Embryonic facial prominence (tissue), 1 donor: ENCODE data around the gene RRAGB.
A peak's percentile ranks its signal among the peaks of the same experiment; 100 is the strongest.
"Not testable (repeated sequence)": the region's sequence is repeated elsewhere in the genome, so short reads cannot be mapped to it uniquely, and the experiment has no call there.

Source experiments
- DNase-seq: peaks from one replicate; pipeline ENCODE4 v3.0.0-alpha.2; 2016; ENCODE audit errors: extremely low spot score

RRAGB gene

DNA sequence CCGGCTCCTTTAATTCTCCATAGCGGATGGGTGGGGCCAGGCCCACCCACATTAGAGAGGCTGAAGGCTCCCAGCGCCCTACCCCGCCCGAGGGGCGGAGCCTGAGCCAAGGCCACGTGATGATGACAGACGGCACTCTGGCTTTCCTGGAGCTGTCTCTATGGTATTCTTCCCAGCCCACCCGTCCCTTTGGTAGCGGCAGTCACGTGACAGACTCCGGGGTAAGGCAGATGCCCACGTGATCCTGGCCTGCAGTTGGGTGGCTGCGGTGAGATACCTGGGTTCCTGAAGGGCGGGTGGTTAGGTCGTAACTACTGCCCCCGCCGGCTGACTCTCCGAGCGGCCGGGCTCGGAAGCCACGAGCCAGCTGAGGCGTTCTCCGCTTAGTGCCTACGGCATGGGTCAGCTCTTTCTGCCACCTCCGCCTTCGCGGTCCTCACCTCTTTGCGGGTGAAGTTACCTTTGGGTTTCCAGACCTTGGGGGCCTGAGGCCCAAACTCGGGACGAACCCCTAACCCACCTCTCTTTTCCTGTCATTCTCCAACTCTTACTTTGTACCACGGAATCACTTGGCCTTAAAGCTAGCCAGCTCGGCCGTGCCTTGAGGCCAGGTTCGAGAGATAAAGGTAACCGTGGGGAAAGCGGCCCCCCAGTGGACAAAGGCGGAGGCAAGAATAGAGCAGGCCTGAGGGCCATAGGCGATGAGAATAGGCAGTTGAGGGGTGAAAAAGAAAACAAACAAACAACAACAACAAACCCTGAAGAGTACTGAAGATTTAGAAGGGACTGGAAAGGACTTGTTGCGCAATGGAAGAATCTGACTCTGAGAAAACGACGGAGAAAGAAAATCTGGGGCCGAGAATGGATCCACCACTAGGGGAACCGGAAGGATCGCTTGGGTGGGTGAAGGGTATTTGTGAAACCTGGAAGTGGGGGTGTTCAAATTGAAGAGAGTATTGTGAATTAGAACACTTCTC, at the start of gene RRAGB:
Gene RRAGB (plus strand): TSS at position 229 of the 977 bp plus-strand sequence. CDS start 579 bp downstream, at position 808.
- DNase-seq = peak; percentile 82

- no peak for DNase-seq
These were observed 49.5 kb upstream of the RRAGB start for GRCh38 chrX:55668084-55668483.

DNA sequence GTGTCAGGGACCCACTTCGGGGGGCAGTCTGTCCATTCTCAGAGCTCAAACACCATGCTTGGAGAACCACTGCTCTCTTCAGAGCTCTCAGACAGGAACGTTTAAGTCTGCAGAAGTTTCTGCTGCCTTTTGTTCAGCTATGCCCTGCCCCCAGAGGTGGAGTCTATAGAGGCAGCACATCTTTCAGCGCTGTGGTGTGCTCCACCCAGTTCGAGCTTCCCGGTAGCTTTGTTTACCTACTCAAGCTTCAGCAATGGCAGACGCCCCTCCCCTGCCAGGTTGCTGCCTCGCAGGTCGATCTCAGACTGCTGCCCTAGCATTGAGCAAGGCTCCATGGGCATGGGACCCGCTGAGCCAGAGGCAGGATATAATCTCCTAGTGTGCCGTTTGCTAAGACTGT, 29.0 kb upstream of the RRAGB start:
- DNase-seq = not testable (repeated sequence)

DNA sequence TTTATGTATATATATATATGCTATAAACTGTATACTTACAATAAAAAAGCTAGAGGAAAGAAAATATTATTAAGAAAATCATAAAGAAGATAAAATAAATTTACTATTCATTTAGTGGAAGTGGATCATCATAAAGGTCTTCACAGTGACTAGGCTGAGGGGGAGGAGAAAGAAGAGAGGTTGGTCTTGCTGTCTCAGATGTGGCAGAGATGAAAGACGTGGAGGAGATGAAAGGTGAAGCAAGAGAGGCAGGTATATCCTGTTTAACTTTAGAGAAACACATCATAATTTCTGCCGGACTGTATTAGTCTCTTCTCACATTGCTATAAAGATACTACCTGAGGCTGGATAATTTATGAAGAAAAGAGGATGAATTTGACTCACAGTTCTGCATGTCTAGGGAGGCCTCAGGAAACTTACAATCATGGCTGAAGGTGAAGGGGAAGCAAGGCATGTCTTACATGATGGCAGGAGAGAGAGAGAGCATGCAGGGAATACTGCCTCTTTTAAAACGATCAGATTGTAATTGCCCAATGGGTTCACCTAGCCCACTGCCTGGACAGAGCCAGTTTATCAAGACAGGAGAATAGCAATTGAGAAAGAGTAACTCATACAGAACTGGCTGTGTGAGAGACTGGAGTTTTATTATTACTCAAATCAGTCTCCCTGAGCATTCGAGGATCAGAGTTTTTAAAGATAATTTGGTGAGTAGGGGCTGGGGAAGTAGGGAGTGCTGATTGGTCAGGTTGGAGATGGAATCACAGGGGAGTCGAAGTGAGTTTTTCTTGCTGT, 22.1 kb upstream of the RRAGB start:
- no peak for DNase-seq

DNA sequence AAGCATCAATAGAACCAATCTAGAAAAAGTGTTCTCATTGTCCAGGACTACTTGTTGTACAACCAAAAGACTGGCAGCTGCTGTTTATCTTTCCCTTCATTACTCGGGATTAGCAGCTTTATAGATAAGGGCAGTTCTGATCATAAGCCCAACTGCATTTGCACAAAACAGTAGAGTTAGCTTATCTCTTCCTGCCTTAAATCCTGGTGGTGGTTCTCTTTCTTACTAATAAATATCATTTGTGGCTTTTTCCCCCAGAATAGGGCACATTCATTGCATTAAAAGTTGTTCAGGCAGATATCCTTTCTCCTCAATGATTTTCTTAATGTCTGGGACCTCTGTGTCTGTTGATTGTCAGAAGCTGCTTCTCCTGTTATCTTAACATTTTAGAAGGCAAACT, 20.2 kb upstream of the RRAGB start:
- no peak for DNase-seq

GRCh38 chrX:55702671-55703070, 14.9 kb upstream of the RRAGB start:
- no peak for DNase-seq

DNA sequence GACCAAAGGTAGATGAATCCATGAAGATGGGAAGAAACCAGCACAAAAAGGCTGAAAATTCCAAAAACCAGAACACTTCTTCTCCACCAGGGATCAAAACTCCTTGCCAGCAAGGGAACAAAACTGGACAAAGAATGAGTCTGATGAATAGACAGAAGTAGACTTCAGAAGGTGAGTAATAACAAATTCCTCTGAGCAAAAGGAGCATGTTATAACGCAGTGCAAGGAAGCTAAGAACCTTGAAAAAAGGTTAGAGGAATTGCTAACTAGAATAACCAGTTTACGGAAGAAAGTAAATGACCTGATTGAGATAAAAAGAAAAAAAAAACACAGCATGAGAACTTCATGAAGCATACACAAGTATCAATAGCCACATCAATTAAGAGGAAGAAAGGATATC, 14.1 kb upstream of the RRAGB start:
- not testable (repeated sequence) for DNase-seq

DNA sequence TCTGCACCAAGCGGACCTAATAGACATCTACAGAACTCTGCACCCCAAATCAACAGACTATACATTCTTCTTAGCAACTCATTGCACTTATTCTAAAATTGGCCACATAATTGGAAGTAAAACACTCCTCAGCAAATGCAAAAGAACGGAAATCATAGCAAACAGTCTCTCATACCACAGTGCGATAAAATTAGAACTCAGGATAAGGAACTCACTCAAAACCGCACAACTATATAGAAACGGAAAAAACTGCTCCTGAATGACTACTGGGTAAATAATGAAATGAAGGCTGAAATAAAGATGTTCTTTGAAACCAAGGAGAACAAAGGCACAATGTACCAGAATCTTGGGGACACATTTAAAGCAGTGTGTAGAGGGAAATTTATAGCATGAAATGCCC, 12.5 kb upstream of the RRAGB start:
- not testable (repeated sequence) for DNase-seq

- no peak for DNase-seq
These were observed 7.8 kb upstream of the RRAGB start for GRCh38 chrX:55709735-55710134.

- no peak for DNase-seq
These were observed 6.8 kb upstream of the RRAGB start for GRCh38 chrX:55710701-55711100.

DNA sequence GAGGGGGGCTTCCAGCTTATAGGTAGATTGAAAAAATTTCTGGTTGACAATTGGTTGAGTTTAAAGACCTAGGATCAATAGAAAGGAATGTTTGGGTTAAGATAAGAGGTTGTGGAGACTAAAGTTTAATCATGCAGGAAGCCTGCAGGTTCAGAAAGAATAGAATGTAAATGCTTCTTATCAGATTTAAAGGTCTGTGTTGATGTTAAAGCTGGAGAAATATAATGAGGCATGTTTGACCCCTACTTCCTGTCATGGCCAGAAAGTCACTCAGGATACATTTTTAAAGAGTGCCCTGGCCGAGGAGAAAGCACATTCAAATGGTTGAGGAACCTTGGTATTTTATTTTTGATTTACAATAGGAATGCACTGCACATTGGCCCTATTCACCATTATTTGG, 3.9 kb upstream of the RRAGB start:
- DNase-seq = no peak

DNA sequence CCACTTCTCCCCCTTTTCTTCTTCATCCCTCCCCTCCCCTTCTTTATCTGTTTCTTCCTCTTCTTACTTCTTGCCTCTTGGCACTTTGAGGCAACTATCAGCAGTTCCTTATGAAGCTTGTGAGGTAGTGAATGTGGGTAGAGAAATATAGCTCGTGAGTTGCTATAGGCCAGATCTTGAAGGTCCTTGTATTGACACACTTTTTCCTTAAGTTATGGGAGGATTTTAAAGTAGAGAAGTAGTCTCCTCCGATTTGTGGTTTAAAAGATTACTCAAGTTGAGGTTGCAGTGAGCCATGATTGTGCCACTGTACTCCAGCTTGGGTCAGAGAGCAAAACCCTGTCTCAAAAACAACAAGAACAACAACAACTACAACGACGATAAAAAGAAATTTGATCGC, 3.4 kb upstream of the RRAGB start:
- DNase-seq = no peak

DNA sequence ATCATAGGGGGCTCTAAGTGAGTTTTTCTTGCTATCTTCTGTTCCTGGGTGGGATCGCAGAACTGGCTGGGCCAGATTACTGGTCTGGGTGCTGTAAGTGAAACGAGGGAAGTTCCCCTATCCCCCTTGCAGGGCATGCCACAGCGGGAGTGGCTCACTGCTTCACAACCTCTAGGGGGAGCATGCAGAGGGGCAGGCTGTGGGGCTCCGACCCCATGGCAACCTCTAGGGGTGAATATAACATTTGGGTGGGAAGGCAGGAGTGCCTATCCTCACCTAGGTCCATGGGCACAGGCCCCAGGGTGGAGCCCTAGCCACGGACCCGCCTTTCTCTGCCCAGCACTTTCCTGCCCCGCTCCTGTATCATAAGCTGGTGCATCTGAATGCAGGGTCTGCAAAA, 1.7 kb upstream of the RRAGB start:
- no peak for DNase-seq

GRCh38 chrX:55716937-55717336, 612 bp upstream of the RRAGB start:
- DNase-seq = no peak

- DNase-seq = no peak
These were observed 14.3 kb downstream of the RRAGB start for GRCh38 chrX:55731826-55732225.

GRCh38 chrX:55738969-55739368, 21.4 kb downstream of the RRAGB start:
- no peak for DNase-seq

- no peak for DNase-seq
These were observed 25.1 kb downstream of the RRAGB start for GRCh38 chrX:55742649-55743048.

GRCh38 chrX:55748463-55748862, 30.9 kb downstream of the RRAGB start:
- DNase-seq = not testable (repeated sequence)

- no peak for DNase-seq
These were observed 32.7 kb downstream of the RRAGB start for GRCh38 chrX:55750256-55750655.

DNA sequence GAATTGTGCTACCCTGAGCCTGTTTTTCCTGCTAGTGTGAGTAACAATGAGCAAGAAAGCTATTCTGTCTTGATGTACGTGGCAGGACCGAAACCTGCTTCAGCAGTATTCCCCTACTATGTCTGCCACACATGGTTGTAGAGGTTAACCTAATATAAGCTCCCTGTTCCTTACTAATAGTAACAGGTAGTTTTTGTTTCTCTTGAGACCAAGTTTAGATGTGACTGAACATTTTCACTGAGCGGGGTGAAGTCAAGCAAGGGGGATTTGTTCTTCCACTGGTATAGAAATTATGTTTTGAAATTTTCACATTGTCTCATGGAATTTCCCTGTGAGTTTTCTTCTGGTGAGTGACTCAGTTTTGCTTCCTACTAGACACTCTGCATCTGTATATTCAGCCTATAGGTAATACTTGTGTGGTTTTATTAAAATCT, 37.3 kb downstream of the RRAGB start:
- no peak for DNase-seq

GRCh38 chrX:55758033-55758432, 40.5 kb downstream of the RRAGB start:
- DNase-seq = no peak

- no peak for DNase-seq
These were observed 41.9 kb downstream of the RRAGB start for GRCh38 chrX:55759478-55759877.

- no peak for DNase-seq
These were observed 49.6 kb downstream of the RRAGB start for GRCh38 chrX:55767100-55767499.
